ENCODE measurements around the gene RAB4B. TPM values are rescaled to one million over a fixed set of nuclear protein-coding genes. Genes with fewer than 3 reads are reported as not detected.
A peak's percentile ranks its signal among the peaks of the same experiment; 100 is the strongest.

The RAB4B gene
- total and polyA plus RNA-seq, 2 experiments from 2014 or later = 27.4 to 29.0 TPM

DNA sequence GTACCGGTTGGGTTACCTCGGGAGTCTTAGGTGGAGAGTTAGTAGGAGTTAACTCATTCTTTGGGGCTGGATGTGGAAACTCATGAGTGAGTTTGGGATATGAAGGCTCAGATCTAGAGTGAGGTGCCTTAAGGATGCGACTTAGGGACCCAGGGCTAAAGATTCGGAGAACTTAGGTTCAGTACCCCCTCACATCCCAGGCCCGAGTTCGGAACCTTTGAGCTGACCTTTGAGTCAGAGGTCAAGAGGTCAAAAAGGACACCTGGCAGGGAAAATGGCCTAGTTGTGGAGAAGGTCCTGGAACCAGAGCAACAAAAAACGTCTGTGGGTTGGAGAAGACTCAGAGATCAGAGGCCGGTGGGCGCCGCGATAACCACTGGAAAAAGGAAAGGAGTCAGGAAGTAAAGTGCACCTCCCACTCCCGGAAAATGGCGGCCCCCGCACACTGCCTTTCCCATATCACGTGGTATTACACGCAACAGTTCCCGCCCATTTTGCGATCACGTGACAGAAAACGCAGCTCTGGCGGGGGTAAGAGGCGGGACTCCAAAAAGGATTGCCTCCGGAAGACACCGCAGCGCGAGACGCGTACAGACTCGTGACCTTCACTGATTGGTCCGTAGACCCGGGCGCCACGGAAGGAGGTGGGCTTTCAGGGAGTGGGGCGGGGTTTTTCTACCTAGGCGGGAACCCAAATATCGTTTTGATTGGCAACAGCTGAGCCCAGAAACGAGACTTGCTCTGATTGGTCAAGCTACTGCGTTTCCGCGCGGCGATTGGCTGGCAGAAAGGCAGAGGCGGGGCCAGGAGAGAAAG is 27.8 kb upstream of the RAB4B start, which contains the start of gene ACTMAP:
Gene ACTMAP, minus strand, starts transcription at position 420 of the 816 bp plus-strand sequence. CDS start 674 bp downstream, outside the sequence.
- peaks cover 32% of the 10 kb centered on the region for H3K4me1 Mint-ChIP-seq
- H3K27ac ChIP-seq (ENCODE audit: low read depth) = peak within 1 kb of the TSS; percentile 98
- H3K79me2 ChIP-seq (replicated peaks; ENCODE audit: insufficient read depth) = peaks cover 47% of the 10 kb centered on the region
- H3K4me3 Mint-ChIP-seq = peak within 1 kb of the TSS; percentile 98
- DNase-seq (ENCODE audit: low spot score) (peak; percentile 100), ATAC-seq (peak; percentile 85)
- no peak within 1 kb of the TSS for H2AFZ ChIP-seq
- peaks cover 46% of the 10 kb centered on the region for H3K36me3 Mint-ChIP-seq (ENCODE audit: low read depth)
- H3K27ac Mint-ChIP-seq = peak within 1 kb of the TSS; percentile 99
- H3F3A ChIP-seq (replicated peaks; ENCODE audit: low read depth) = peaks cover 1% of the 10 kb centered on the region; the same call in 1 of the 2 replicates
- peaks cover 6% of the 10 kb centered on the region for H3K36me3 ChIP-seq (ENCODE audit: insufficient read depth)
- TF ChIP-seq, protein P1, sequence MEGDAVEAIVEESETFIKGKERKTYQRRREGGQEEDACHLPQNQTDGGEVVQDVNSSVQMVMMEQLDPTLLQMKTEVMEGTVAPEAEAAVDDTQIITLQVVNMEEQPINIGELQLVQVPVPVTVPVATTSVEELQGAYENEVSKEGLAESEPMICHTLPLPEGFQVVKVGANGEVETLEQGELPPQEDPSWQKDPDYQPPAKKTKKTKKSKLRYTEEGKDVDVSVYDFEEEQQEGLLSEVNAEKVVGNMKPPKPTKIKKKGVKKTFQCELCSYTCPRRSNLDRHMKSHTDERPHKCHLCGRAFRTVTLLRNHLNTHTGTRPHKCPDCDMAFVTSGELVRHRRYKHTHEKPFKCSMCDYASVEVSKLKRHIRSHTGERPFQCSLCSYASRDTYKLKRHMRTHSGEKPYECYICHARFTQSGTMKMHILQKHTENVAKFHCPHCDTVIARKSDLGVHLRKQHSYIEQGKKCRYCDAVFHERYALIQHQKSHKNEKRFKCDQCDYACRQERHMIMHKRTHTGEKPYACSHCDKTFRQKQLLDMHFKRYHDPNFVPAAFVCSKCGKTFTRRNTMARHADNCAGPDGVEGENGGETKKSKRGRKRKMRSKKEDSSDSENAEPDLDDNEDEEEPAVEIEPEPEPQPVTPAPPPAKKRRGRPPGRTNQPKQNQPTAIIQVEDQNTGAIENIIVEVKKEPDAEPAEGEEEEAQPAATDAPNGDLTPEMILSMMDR (conservative IDR thresholded peaks at IDR 0.05; ENCODE audit: low read depth in 2 of 2) = no peak
- TF ChIP-seq JUNB (IDR thresholded peaks at IDR 0.05; ENCODE audit: unreplicated experiment) (no peak), ZNF331 (CRISPR knock-in tag; IDR thresholded peaks at IDR 0.05; ENCODE audit: low read depth) (no peak), EZH2phosphoT487 (IDR thresholded peaks at IDR 0.05; ENCODE audit: unreplicated experiment) (no peak), POLR2AphosphoS5 (IDR thresholded peaks at IDR 0.05; ENCODE audit: low read depth) (peak; percentile 53), STAT1 (IDR thresholded peaks at IDR 0.05; ENCODE audit: unreplicated experiment) (no peak), NANOG (IDR thresholded peaks at IDR 0.05; ENCODE audit: borderline replicate concordance) (no peak), CREB1 (CRISPR knock-in tag; IDR thresholded peaks at IDR 0.05; ENCODE audit: low read depth) (peak; percentile 90), ZNF114 (CRISPR knock-in tag; IDR thresholded peaks at IDR 0.05) (no peak)
- TF ChIP-seq, protein P2, sequence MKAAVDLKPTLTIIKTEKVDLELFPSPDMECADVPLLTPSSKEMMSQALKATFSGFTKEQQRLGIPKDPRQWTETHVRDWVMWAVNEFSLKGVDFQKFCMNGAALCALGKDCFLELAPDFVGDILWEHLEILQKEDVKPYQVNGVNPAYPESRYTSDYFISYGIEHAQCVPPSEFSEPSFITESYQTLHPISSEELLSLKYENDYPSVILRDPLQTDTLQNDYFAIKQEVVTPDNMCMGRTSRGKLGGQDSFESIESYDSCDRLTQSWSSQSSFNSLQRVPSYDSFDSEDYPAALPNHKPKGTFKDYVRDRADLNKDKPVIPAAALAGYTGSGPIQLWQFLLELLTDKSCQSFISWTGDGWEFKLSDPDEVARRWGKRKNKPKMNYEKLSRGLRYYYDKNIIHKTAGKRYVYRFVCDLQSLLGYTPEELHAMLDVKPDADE (IDR thresholded peaks at IDR 0.05) = 0 out of 2 replicates have a peak, but pooled peaks have one; percentile 24
- TF ChIP-seq, protein P3, sequence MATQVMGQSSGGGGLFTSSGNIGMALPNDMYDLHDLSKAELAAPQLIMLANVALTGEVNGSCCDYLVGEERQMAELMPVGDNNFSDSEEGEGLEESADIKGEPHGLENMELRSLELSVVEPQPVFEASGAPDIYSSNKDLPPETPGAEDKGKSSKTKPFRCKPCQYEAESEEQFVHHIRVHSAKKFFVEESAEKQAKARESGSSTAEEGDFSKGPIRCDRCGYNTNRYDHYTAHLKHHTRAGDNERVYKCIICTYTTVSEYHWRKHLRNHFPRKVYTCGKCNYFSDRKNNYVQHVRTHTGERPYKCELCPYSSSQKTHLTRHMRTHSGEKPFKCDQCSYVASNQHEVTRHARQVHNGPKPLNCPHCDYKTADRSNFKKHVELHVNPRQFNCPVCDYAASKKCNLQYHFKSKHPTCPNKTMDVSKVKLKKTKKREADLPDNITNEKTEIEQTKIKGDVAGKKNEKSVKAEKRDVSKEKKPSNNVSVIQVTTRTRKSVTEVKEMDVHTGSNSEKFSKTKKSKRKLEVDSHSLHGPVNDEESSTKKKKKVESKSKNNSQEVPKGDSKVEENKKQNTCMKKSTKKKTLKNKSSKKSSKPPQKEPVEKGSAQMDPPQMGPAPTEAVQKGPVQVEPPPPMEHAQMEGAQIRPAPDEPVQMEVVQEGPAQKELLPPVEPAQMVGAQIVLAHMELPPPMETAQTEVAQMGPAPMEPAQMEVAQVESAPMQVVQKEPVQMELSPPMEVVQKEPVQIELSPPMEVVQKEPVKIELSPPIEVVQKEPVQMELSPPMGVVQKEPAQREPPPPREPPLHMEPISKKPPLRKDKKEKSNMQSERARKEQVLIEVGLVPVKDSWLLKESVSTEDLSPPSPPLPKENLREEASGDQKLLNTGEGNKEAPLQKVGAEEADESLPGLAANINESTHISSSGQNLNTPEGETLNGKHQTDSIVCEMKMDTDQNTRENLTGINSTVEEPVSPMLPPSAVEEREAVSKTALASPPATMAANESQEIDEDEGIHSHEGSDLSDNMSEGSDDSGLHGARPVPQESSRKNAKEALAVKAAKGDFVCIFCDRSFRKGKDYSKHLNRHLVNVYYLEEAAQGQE (IDR thresholded peaks at IDR 0.05; ENCODE audit: unreplicated experiment) = no peak
- TF ChIP-seq, protein P4, sequence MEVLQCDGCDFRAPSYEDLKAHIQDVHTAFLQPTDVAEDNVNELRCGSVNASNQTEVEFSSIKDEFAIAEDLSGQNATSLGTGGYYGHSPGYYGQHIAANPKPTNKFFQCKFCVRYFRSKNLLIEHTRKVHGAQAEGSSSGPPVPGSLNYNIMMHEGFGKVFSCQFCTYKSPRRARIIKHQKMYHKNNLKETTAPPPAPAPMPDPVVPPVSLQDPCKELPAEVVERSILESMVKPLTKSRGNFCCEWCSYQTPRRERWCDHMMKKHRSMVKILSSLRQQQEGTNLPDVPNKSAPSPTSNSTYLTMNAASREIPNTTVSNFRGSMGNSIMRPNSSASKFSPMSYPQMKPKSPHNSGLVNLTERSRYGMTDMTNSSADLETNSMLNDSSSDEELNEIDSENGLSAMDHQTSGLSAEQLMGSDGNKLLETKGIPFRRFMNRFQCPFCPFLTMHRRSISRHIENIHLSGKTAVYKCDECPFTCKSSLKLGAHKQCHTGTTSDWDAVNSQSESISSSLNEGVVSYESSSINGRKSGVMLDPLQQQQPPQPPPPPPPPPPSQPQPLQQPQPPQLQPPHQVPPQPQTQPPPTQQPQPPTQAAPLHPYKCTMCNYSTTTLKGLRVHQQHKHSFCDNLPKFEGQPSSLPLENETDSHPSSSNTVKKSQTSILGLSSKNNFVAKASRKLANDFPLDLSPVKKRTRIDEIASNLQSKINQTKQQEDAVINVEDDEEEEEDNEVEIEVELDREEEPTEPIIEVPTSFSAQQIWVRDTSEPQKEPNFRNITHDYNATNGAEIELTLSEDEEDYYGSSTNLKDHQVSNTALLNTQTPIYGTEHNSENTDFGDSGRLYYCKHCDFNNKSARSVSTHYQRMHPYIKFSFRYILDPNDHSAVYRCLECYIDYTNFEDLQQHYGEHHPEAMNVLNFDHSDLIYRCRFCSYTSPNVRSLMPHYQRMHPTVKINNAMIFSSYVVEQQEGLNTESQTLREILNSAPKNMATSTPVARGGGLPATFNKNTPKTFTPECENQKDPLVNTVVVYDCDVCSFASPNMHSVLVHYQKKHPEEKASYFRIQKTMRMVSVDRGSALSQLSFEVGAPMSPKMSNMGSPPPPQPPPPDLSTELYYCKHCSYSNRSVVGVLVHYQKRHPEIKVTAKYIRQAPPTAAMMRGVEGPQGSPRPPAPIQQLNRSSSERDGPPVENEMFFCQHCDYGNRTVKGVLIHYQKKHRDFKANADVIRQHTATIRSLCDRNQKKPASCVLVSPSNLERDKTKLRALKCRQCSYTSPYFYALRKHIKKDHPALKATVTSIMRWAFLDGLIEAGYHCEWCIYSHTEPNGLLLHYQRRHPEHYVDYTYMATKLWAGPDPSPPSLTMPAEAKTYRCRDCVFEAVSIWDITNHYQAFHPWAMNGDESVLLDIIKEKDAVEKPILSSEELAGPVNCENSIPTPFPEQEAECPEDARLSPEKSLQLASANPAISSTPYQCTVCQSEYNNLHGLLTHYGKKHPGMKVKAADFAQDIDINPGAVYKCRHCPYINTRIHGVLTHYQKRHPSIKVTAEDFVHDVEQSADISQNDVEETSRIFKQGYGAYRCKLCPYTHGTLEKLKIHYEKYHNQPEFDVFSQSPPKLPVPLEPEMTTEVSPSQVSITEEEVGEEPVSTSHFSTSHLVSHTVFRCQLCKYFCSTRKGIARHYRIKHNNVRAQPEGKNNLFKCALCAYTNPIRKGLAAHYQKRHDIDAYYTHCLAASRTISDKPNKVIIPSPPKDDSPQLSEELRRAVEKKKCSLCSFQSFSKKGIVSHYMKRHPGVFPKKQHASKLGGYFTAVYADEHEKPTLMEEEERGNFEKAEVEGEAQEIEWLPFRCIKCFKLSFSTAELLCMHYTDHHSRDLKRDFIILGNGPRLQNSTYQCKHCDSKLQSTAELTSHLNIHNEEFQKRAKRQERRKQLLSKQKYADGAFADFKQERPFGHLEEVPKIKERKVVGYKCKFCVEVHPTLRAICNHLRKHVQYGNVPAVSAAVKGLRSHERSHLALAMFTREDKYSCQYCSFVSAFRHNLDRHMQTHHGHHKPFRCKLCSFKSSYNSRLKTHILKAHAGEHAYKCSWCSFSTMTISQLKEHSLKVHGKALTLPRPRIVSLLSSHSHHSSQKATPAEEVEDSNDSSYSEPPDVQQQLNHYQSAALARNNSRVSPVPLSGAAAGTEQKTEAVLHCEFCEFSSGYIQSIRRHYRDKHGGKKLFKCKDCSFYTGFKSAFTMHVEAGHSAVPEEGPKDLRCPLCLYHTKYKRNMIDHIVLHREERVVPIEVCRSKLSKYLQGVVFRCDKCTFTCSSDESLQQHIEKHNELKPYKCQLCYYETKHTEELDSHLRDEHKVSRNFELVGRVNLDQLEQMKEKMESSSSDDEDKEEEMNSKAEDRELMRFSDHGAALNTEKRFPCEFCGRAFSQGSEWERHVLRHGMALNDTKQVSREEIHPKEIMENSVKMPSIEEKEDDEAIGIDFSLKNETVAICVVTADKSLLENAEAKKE (CRISPR knock-in tag; IDR thresholded peaks at IDR 0.05) = no peak
- H3K4me1 ChIP-seq (ENCODE audit: insufficient read depth) = peaks cover 31% of the 10 kb centered on the region
- H3K27me3 ChIP-seq (ENCODE audit: insufficient read depth) = no peaks in the 10 kb centered on the region
- peak within 1 kb of the TSS; percentile 98 for H3K4me2 ChIP-seq
- H3K4me3 ChIP-seq = peak within 1 kb of the TSS; percentile 89
- H3K27me3 Mint-ChIP-seq (ENCODE audit: insufficient read depth, low read depth, poor library complexity) = peaks cover 30% of the 10 kb centered on the region
- no peaks in the 10 kb centered on the region; the same call in 1 of the 2 replicates for H3K9me2 ChIP-seq (ENCODE audit: insufficient read depth)
- peaks cover 3% of the 10 kb centered on the region; the same call in 1 of the 3 replicates for H3K9me3 Mint-ChIP-seq
- H4K20me1 ChIP-seq (replicated peaks; ENCODE audit: insufficient read depth) = peaks cover 18% of the 10 kb centered on the region
